Psoas muscle (tissue), 8 donors: ENCODE measurements around the gene TJP3. TPM values are rescaled to one million over a fixed set of nuclear protein-coding genes. Genes with fewer than 3 reads are reported as not detected.

Source experiments
- ATAC-seq, 4 donors: fragments of 200-7000 bp; cut with Tn5 transposase; one replicate each; pipeline ENCODE4 v1.9.1; 2020; ENCODE audit warnings: moderate library complexity in 3 of 4, mild to moderate bottlenecking in 2 of 4
- DNase-seq, 2 donors: peaks; one replicate each; pipeline ENCODE4 v3.0.0-alpha.2; 2020
- H3K27ac ChIP-seq: fragments of 200-600 bp; one replicate; pipeline ENCODE4 v1.8.0; 2022
- H3K27me3 ChIP-seq, 3 donors: fragments of 200-600 bp in 1 of 3; one replicate each; pipeline versions ENCODE4 v1.6.1 to v1.8.0; 2013 to 2022; ENCODE audit warnings: low read length in 2 of 3, mild to moderate bottlenecking in 2 of 3, moderate library complexity in 1 of 3; ENCODE audit not compliant: insufficient read depth in 3 of 3
- H3K36me3 ChIP-seq, 2 donors: fragments of 200-600 bp in 1 of 2; one replicate each; pipeline versions ENCODE4 v1.6.1 to v1.8.0; 2013 to 2022; ENCODE audit warnings: low read depth in 1 of 2, mild to moderate bottlenecking in 1 of 2, moderate library complexity in 1 of 2; ENCODE audit not compliant: insufficient read depth in 1 of 2
- H3K4me1 ChIP-seq: fragments of 200-600 bp; one replicate; pipeline ENCODE4 v1.8.0; 2022
- H3K4me3 ChIP-seq: fragments of 200-600 bp; one replicate; pipeline ENCODE4 v1.8.0; 2022; ENCODE audit warnings: mild to moderate bottlenecking
- H3K9me3 ChIP-seq: fragments of 200-600 bp; one replicate; pipeline ENCODE4 v1.8.0; 2022
- CTCF ChIP-seq: fragments of 200-600 bp; IDR thresholded peaks from one replicate; pipeline ENCODE4 v1.8.0; 2022; ENCODE audit warnings: antibody characterized with exemption
- WGBS, 3 donors: extraction: QIAGEN DNeasy Blood & Tissue Kit; methylation state at CpG; one replicate each; pipeline versions ENCODE4 v1.1.6 to v1.1.7; 2013; 5-methylcytosine and 5-hydroxymethylcytosine counted together
- intact Hi-C, 2 donors: fragments of 100-400 bp; cut with DNase I; formaldehyde crosslinking; loops; one replicate each; pipeline versions ENCODE4 v1.11.0 to v1.14.2; 2022
- polyA plus RNA-seq, 3 donors: library from polyadenylated mRNA; stranded (reverse); fragments of 200-250 nt; gene quantifications; one replicate each; pipeline ENCODE4 v1.2.3, GENCODE V29; 2013
- total RNA-seq, 4 donors: library from RNA; stranded (reverse); fragmentation: NEBNext Ultra II Directional in 2 of 4; extraction: Animal tissue kit (Norgen Biotek cat#: 25700) in 2 of 4; gene quantifications; one replicate each; pipeline versions ENCODE4 v1.2.1 to v1.2.4, GENCODE V29; 2021 to 2023
- donor health status: healthy with polysubstance abuse.
- donor health status: DM: no; HTN: no; CAD: no; lungs with moderate emphysema.
- donor health status: Bipolar disorder and iron deficiency.
- donor health status: healthy.
- donor health status: DM: yes; HTN: yes; CAD: no.
- donor health status: DM: no; HTN: no; CAD: no.
- donor health status: DM: no; HTN: no; CAD: no.
- donor health status: DM: yes; HTN: yes; CAD: no.

The TJP3 gene
- total and polyA plus RNA-seq, 7 donors = 0.21 to 2.7 (median 0.48) TPM; not detected in 1

- Histone ChIP-seq H3K9me3 (no peaks in the 10 kb centered on the region), H3K36me3 (no peaks in the 10 kb centered on the region), H3K4me3 (no peak overlapping the region), H3K27ac (no peak overlapping the region), H3K27me3 (peaks cover 0 to 41% (median 16%) of the 10 kb centered on the region in 3 donors), H3K4me1 (no peaks in the 10 kb centered on the region)
- ATAC-seq = no peak
- 31 to 42% (median 38%) methylated on average over 15 to 16 of the region's 16 CpGs for WGBS, 3 donors
- no peak for DNase-seq
- intact Hi-C loops = no loop called here
- TF ChIP-seq CTCF = no peak
Observed at GRCh38 chr19:3788996-3789778, 81.0 kb downstream of the TJP3 start.

GRCh38 chr19:3790209-3790734 lies 82.1 kb downstream of the TJP3 start:
- no peaks in the 10 kb centered on the region for H3K4me1 ChIP-seq
- intact Hi-C loops = no loop called here
- no peaks in the 10 kb centered on the region for H3K9me3 ChIP-seq
- WGBS, 3 donors = 65 to 76% (median 66%) methylated on average over 6 of the region's 6 CpGs
- no peak for TF ChIP-seq CTCF
- H3K27me3 ChIP-seq = peaks cover 0 to 32% (median 11%) of the 10 kb centered on the region in 3 donors
- no peak overlapping the region for H3K4me3 ChIP-seq
- ATAC-seq (no peak), DNase-seq (no peak)
- H3K27ac ChIP-seq = no peak overlapping the region
- H3K36me3 ChIP-seq = no peaks in the 10 kb centered on the region

- intact Hi-C loops = no loop called here
Observed at GRCh38 chr19:3790941-3791340, 82.8 kb downstream of the TJP3 start.

GRCh38 chr19:3792114-3792513 lies 83.9 kb downstream of the TJP3 start:
- no peaks in the 10 kb centered on the region for H3K36me3 ChIP-seq
- no peak overlapping the region for H3K4me3 ChIP-seq
- peaks cover 0 to 17% (median 6%) of the 10 kb centered on the region in 3 donors for H3K27me3 ChIP-seq
- no peaks in the 10 kb centered on the region for H3K4me1 ChIP-seq
- intact Hi-C loops = no loop called here
- TF ChIP-seq CTCF = no peak
- no peak overlapping the region for H3K27ac ChIP-seq
- H3K9me3 ChIP-seq = no peaks in the 10 kb centered on the region
- DNase-seq (no peak), ATAC-seq (no peak)
- WGBS, 3 donors = 65 to 86% (median 72%) methylated on average over 3 of the region's 3 CpGs

More at GRCh38 chr19:3790941-3791340, 82.8 kb downstream of the TJP3 start:
- 64 to 73% (median 68%) methylated on average over 7 of the region's 7 CpGs for WGBS, 3 donors
- no peak overlapping the region for H3K27ac ChIP-seq
- no peak for DNase-seq
- ATAC-seq = no peak
- H3K9me3 ChIP-seq = no peaks in the 10 kb centered on the region
- no peaks in the 10 kb centered on the region for H3K4me1 ChIP-seq
- no peak for TF ChIP-seq CTCF
- no peak overlapping the region for H3K4me3 ChIP-seq
- H3K36me3 ChIP-seq = no peaks in the 10 kb centered on the region
- H3K27me3 ChIP-seq = peaks cover 0 to 27% (median 6%) of the 10 kb centered on the region in 3 donors
